GM21515 (cell line): ENCODE data around the gene TTC9B.
"Not testable (repeated sequence)": the region's sequence is repeated elsewhere in the genome, so short reads cannot be mapped to it uniquely, and the experiment has no call there.

ENCODE experiments used
- ATAC-seq: cut with Tn5 transposase; IDR thresholded peaks from one replicate; pipeline ENCODE4 v1.9.1; 2021; ENCODE audit not compliant: unreplicated experiment

The TTC9B gene

DNA sequence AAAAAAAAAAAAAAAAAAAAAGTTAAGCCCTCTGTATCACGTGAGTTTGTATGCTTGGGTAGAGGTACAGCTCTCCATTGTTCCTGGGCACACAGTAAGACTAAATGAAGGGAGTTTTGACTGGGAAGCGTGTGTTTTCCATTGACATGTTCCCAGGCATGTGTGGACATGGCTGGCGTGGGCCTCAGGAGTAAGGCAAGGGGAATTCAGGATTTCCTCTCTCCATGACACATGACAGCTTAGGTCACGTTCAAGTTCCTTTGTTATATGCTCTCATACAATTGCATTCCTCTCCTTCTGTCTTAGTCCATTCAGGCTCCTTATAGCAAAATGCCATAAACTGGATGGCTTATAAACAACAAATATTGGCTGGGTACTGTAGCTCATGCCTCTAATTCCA is 44.1 kb downstream of the TTC9B start:
- ATAC-seq, result no peak

- ATAC-seq, result not testable (repeated sequence)
Measured at GRCh38 chr19:40171293-40171692, 46.9 kb downstream of the TTC9B start.

- ATAC-seq, result not testable (repeated sequence)
Measured at GRCh38 chr19:40170303-40170989, 47.7 kb downstream of the TTC9B start.

DNA sequence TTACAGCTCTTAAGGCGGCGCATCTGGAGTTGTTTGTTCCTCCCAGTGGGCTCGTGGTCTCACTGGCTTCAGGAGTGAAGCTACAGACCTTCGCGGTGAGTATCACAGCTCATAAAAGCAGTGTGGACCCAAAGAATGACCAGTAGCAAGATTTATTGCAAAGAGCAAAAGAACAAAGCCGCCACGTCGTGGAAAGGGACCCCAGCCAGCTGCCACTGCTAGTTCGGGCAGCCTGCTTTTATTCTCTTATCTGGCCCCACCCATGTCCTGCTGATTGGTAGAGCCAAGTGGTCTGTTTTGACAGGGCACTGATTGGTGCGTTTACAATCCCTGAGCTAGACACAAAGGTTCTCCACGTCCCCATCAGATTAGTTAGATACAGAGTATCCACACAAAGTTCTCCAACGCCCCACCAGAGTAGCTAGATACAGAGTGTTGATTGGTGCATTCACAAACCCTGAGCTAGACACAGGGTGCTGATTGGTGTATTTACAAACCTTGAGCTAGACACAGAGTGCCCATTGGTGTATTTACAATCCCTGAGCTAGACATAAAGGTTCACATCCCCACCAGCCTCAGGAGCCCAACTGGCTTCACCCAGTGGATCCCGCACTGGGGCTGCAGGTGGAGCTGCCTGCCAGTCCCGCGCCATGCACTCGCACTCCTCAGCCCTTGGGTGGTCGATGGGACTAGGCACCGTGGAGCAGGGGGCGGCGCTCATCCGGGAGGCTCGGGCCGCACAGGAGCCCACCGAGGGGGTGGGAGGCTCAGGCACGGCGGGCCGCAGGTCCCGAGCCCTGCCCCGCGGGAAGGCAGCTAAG is 48.5 kb downstream of the TTC9B start:
- ATAC-seq, result not testable (repeated sequence)
